ENCODE results near the gene RPL39L. TPM values are rescaled to one million over a fixed set of nuclear protein-coding genes. Genes with fewer than 3 reads are reported as not detected.
"Not testable (repeated sequence)": the region's sequence is repeated elsewhere in the genome, so short reads cannot be mapped to it uniquely, and the experiment has no call there.

RPL39L gene
- total and polyA plus RNA-seq, 7 donors, result 8.4 to 27.7 (median 20.6) TPM

DNA sequence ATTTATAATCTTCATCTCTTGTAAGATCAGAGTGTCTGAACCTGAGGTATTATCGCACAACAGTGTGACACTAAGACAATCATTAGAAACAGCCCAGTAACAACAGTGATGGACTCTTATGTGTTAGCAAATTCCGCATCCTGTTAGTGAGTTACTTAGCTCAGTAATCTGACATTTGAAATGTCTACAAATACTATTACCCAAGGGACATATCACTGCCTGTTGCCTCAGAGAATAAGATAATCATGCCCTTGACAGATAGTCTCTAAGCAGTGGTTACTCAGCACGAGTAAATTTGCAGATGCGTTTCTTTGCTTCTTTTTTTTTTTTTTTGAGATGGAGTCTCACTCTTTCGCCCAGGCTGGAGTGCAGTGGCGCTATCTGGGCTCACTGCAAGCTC, 44.6 kb upstream of the RPL39L start:
- H3K9me3 ChIP-seq, result no peaks in the 10 kb centered on the region
- no peak for DNase-seq
- WGBS, 2 donors, result 91 to 92% methylated on average over 6 of the region's 6 CpGs
- TF ChIP-seq POLR2A (IDR thresholded peaks at IDR 0.05) (no peak), EP300 (IDR thresholded peaks at IDR 0.05) (no peak), POLR2AphosphoS5 (IDR thresholded peaks at IDR 0.05) (no peak)
- TF ChIP-seq, protein P1, sequence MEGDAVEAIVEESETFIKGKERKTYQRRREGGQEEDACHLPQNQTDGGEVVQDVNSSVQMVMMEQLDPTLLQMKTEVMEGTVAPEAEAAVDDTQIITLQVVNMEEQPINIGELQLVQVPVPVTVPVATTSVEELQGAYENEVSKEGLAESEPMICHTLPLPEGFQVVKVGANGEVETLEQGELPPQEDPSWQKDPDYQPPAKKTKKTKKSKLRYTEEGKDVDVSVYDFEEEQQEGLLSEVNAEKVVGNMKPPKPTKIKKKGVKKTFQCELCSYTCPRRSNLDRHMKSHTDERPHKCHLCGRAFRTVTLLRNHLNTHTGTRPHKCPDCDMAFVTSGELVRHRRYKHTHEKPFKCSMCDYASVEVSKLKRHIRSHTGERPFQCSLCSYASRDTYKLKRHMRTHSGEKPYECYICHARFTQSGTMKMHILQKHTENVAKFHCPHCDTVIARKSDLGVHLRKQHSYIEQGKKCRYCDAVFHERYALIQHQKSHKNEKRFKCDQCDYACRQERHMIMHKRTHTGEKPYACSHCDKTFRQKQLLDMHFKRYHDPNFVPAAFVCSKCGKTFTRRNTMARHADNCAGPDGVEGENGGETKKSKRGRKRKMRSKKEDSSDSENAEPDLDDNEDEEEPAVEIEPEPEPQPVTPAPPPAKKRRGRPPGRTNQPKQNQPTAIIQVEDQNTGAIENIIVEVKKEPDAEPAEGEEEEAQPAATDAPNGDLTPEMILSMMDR (IDR thresholded peaks at IDR 0.05), result no peak
- H3K4me3 ChIP-seq, result no peak overlapping the region
- intact Hi-C loops (cut with DNase I), result no loop called here
- no peak overlapping the region for H3K27ac ChIP-seq
- no peaks in the 10 kb centered on the region for H3K27me3 ChIP-seq
- H3K4me1 ChIP-seq, result peaks cover 0 to 51% (median 31%) of the 10 kb centered on the region in 4 donors
- no peaks in the 10 kb centered on the region for H3K36me3 ChIP-seq

DNA sequence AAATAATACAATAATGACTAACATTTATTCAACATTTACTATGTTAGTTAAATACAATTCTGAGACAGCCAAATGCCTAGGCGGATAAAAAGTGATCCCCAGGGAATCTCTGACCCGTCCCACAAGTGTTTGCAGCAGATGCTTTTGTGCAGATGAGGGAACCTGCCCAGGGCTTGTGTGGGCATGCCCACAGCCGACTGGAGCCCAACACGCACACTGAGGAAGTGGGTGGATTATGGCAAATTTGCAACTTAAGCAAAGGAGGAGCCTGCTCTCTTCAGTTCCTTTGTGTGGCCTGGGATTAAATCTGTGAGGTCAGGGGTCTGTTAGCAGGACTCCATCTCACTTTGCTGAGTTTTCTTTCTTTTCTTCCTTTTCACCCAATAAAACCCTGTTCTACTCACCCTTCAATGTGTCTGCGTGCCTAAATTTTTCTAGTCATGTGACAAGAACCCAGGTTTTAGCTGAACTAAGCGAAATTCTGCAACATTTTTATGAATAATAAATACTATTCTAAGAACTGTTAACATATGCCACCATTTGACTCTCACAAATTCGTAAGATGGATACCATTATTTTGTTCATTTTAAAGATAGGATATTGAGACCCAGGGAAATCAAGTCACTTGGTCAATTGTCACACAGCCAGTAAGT, 44.0 kb upstream of the RPL39L start:
- 73 to 80% methylated on average over 7 of the region's 7 CpGs for WGBS, 2 donors
- H3K27me3 ChIP-seq, result no peaks in the 10 kb centered on the region
- no peaks in the 10 kb centered on the region for H3K9me3 ChIP-seq
- TF ChIP-seq POLR2AphosphoS5 (IDR thresholded peaks at IDR 0.05) (no peak), POLR2A (IDR thresholded peaks at IDR 0.05) (no peak)
- TF ChIP-seq, protein P1 (IDR thresholded peaks at IDR 0.05), result no peak
- intact Hi-C loops (cut with DNase I), result no loop called here
- H3K27ac ChIP-seq, result no peak overlapping the region
- no peak overlapping the region for H3K4me3 ChIP-seq
- DNase-seq, result no peak
- H3K4me1 ChIP-seq, result peaks cover 0 to 45% (median 25%) of the 10 kb centered on the region in 4 donors
- no peaks in the 10 kb centered on the region for H3K36me3 ChIP-seq

DNA sequence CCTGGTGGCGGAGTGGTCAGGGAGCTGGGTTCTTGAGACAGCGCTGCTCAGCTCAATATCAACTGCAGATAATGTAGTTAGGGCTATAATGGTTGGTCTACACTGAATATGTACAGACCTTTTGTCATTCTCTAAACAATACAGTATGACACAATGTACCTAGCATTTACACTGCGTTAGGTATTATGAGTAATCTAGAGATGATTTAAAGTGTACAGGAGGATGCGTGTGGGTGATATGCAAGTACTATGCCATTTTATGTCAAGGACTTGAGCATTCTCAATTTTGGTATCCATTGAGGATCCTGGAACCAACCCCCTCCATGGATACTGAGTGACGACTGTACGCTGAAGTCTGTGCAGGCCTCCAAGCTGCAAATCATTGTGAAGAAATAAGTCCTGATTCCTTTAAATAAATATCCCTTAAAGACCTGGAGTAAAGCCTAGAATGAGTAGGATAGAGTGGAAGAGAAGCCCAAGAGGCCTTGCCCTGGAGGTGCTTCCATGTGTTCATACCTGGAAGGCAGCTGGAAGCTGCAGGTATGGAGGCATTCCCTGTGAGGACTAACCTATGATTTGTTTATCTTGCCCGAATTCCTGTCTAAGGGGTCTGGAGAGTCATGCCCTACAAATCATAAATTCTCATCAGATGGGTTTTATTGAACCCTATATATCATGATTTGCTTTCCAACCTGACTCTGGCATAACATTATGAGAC, 42.3 kb upstream of the RPL39L start:
- Histone ChIP-seq H3K27me3 (no peaks in the 10 kb centered on the region), H3K4me3 (no peak overlapping the region), H3K4me1 (peaks cover 0 to 29% (median 8%) of the 10 kb centered on the region in 4 donors), H3K9me3 (no peaks in the 10 kb centered on the region), H3K27ac (no peak overlapping the region), H3K36me3 (no peaks in the 10 kb centered on the region)
- intact Hi-C loops (cut with DNase I), result no loop called here
- no peak for DNase-seq
- 90% methylated on average over 7 of the region's 7 CpGs for WGBS, 2 donors
- no peak for TF ChIP-seq POLR2AphosphoS5 (IDR thresholded peaks at IDR 0.05)
- no peak for TF ChIP-seq EP300 (IDR thresholded peaks at IDR 0.05)
- TF ChIP-seq POLR2A (IDR thresholded peaks at IDR 0.05), result no peak
- TF ChIP-seq, protein P1 (IDR thresholded peaks at IDR 0.05), result no peak

DNA sequence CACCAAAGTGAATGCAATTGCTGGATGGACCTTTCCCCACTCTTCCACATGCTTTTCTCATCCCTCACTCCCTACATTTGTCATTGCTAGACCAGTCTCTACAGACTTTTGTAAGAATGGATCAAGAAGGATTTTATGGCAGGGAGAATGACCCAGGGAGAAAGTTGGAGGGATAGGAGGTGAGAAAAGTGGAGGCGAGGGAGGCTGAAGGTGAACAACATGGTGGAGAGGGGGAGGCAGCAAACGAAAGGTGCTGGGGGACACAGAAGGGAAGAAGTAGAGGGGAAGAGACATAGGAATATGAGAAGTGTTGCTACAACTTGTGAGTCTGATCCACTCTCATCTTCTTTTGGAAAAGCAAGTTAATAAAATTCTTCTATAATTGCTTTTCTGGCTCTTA, 33.6 kb upstream of the RPL39L start:
- DNase-seq, result no peak
- Histone ChIP-seq H3K4me3 (no peak overlapping the region), H3K27me3 (no peaks in the 10 kb centered on the region), H3K9me3 (no peaks in the 10 kb centered on the region), H3K27ac (peak overlapping the region in 2 of 4 donors; percentile 68 to 69), H3K36me3 (no peaks in the 10 kb centered on the region), H3K4me1 (peaks cover 0 to 22% (median 18%) of the 10 kb centered on the region in 4 donors)
- TF ChIP-seq EP300 (IDR thresholded peaks at IDR 0.05) (no peak), POLR2AphosphoS5 (IDR thresholded peaks at IDR 0.05) (no peak)
- 91 to 98% methylated on average over 2 of the region's 2 CpGs for WGBS, 2 donors
- intact Hi-C loops (cut with DNase I), result no loop called here

DNA sequence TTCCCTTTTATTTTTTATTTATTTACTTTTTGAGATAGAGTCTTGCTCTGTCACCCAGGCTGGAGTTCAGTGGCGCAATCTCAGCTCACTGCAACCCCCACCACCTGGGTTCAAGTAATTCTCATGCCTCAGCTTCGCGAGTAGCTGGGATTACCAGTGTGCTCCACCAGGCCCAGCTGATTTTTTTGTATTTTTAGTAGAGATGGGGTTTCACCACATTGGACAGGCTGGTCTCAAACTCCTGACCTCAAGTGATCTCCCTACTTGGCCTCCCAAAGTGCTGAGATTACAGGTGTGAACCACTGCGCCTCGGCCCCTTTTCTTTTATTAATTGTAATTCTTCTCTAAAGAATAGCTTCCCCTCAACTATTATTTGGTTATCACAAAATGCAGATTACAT, 31.6 kb upstream of the RPL39L start:
- H3K27me3 ChIP-seq; H3K9me3 ChIP-seq; H3K4me3 ChIP-seq; H3K27ac ChIP-seq; H3K36me3 ChIP-seq; DNase-seq; intact Hi-C loops (cut with DNase I): not testable (repeated sequence)
- peaks cover 0 to 32% (median 27%) of the 10 kb centered on the region in 4 donors for H3K4me1 ChIP-seq
- 95 to 96% methylated on average over 5 of the region's 5 CpGs for WGBS, 2 donors
